ENCODE results near the gene GRWD1.

Gene GRWD1

DNA sequence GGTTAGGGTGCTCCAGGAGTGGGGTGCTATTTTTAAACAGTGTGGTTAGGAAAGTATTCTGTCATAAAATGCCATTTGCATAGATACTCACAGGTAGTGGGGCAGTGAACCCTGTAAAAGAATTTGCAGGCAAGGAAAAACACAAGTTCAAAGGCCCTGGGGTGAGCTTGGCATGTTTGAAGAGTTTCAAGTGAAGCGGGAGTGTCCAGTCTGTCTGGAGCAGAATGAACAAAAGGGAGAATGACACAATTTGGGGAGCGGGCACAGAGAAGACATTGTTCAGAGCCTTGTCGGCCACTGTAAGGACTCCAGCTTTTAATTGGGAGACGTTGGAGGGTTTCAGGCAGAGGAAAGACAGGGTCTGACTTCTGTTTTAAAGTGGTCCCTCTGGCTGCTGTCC is 2.8 kb downstream of the GRWD1 start:
- Histone ChIP-seq H2AFZ (ENCODE audit: low read length) (no peak overlapping the region), H4K20me1 (ENCODE audit: insufficient read depth, low read length) (no peaks in the 10 kb centered on the region), H3K27ac (ENCODE audit: low read depth, low read length, poor library complexity, severe bottlenecking) (no peak overlapping the region), H3K9ac (ENCODE audit: low read length) (no peak overlapping the region), H3K9me2 (ENCODE audit: low read depth, low read length) (no peaks in the 10 kb centered on the region), H3K4me3 (ENCODE audit: low read depth, low read length, poor library complexity, severe bottlenecking) (no peak overlapping the region), H3K4me2 (ENCODE audit: low read length) (no peak overlapping the region), H3K79me2 (ENCODE audit: insufficient read depth, low read length) (no peaks in the 10 kb centered on the region), H3K27me3 (ENCODE audit: insufficient read depth, low read length) (no peaks in the 10 kb centered on the region), H3K36me3 (ENCODE audit: insufficient read depth, low read length) (peaks cover 66% of the 10 kb centered on the region), H3F3A (ENCODE audit: insufficient read depth, low read length) (no peaks in the 10 kb centered on the region), H3K4me1 (ENCODE audit: insufficient read depth, low read length, severe bottlenecking) (peaks cover 26% of the 10 kb centered on the region), H3K9me3 (ENCODE audit: low read length) (no peaks in the 10 kb centered on the region)
- TF ChIP-seq, protein P1, sequence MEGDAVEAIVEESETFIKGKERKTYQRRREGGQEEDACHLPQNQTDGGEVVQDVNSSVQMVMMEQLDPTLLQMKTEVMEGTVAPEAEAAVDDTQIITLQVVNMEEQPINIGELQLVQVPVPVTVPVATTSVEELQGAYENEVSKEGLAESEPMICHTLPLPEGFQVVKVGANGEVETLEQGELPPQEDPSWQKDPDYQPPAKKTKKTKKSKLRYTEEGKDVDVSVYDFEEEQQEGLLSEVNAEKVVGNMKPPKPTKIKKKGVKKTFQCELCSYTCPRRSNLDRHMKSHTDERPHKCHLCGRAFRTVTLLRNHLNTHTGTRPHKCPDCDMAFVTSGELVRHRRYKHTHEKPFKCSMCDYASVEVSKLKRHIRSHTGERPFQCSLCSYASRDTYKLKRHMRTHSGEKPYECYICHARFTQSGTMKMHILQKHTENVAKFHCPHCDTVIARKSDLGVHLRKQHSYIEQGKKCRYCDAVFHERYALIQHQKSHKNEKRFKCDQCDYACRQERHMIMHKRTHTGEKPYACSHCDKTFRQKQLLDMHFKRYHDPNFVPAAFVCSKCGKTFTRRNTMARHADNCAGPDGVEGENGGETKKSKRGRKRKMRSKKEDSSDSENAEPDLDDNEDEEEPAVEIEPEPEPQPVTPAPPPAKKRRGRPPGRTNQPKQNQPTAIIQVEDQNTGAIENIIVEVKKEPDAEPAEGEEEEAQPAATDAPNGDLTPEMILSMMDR (IDR thresholded peaks at IDR 0.05; ENCODE audit: low read length): no peak
- no peak for TF ChIP-seq EZH2 (IDR thresholded peaks at IDR 0.05; ENCODE audit: borderline replicate concordance, low read length)

GRCh38 chr19:48450441-48450840 is 4.7 kb downstream of the GRWD1 start:
- no peak for TF ChIP-seq EZH2 (IDR thresholded peaks at IDR 0.05; ENCODE audit: borderline replicate concordance, low read length)
- TF ChIP-seq, protein P1 (IDR thresholded peaks at IDR 0.05; ENCODE audit: low read length): no peak
- no peak overlapping the region for H3K27ac ChIP-seq (ENCODE audit: low read depth, low read length, poor library complexity, severe bottlenecking)
- H2AFZ ChIP-seq (ENCODE audit: low read length): no peak overlapping the region
- no peaks in the 10 kb centered on the region for H4K20me1 ChIP-seq (ENCODE audit: insufficient read depth, low read length)
- no peaks in the 10 kb centered on the region for H3K27me3 ChIP-seq (ENCODE audit: insufficient read depth, low read length)
- no peaks in the 10 kb centered on the region for H3K79me2 ChIP-seq (ENCODE audit: insufficient read depth, low read length)
- H3K4me3 ChIP-seq (ENCODE audit: low read depth, low read length, poor library complexity, severe bottlenecking): no peak overlapping the region
- H3K9me3 ChIP-seq (ENCODE audit: low read length): no peaks in the 10 kb centered on the region
- H3K4me2 ChIP-seq (ENCODE audit: low read length): no peak overlapping the region
- H3F3A ChIP-seq (ENCODE audit: insufficient read depth, low read length): no peaks in the 10 kb centered on the region
- H3K4me1 ChIP-seq (ENCODE audit: insufficient read depth, low read length, severe bottlenecking): peaks cover 10% of the 10 kb centered on the region
- no peaks in the 10 kb centered on the region for H3K9me2 ChIP-seq (ENCODE audit: low read depth, low read length)
- H3K9ac ChIP-seq (ENCODE audit: low read length): no peak overlapping the region
- peaks cover 83% of the 10 kb centered on the region for H3K36me3 ChIP-seq (ENCODE audit: insufficient read depth, low read length)

DNA sequence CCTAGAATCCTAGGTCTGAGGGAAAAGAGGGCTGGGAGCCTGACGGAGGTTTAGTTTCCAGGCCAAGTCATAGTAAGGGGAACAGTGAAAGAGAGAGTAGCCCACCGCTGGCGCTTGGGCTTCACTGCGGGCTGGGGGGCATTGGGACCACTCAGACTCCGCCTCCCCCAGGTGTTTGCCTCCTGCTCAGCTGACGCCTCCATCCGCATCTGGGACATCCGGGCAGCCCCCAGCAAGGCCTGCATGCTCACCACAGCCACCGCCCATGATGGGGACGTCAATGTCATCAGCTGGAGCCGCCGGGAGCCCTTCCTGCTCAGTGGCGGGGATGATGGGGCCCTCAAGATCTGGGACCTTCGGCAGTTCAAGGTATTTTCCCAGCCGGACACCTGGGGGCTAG is 5.1 kb downstream of the GRWD1 start:
- Histone ChIP-seq H3K79me2 (ENCODE audit: insufficient read depth, low read length) (no peaks in the 10 kb centered on the region), H3K4me2 (ENCODE audit: low read length) (no peak overlapping the region)

More for the DNA sequence above, 5.1 kb downstream of the GRWD1 start:
- H2AFZ ChIP-seq (ENCODE audit: low read length): no peak overlapping the region
- H3K9me3 ChIP-seq (ENCODE audit: low read length): no peaks in the 10 kb centered on the region
- H3K4me3 ChIP-seq (ENCODE audit: low read depth, low read length, poor library complexity, severe bottlenecking): no peak overlapping the region
- no peaks in the 10 kb centered on the region for H3F3A ChIP-seq (ENCODE audit: insufficient read depth, low read length)
- peaks cover 10% of the 10 kb centered on the region for H3K4me1 ChIP-seq (ENCODE audit: insufficient read depth, low read length, severe bottlenecking)
- H4K20me1 ChIP-seq (ENCODE audit: insufficient read depth, low read length): no peaks in the 10 kb centered on the region
- peaks cover 87% of the 10 kb centered on the region for H3K36me3 ChIP-seq (ENCODE audit: insufficient read depth, low read length)
- no peak overlapping the region for H3K27ac ChIP-seq (ENCODE audit: low read depth, low read length, poor library complexity, severe bottlenecking)
- TF ChIP-seq, protein P1 (IDR thresholded peaks at IDR 0.05; ENCODE audit: low read length): no peak
- H3K9ac ChIP-seq (ENCODE audit: low read length): no peak overlapping the region
- no peaks in the 10 kb centered on the region for H3K27me3 ChIP-seq (ENCODE audit: insufficient read depth, low read length)
- no peaks in the 10 kb centered on the region for H3K9me2 ChIP-seq (ENCODE audit: low read depth, low read length)
